Measurements from ENCODE around the gene PKMYT1. TPM values are rescaled to one million over a fixed set of nuclear protein-coding genes. Genes with fewer than 3 reads are reported as not detected.

The PKMYT1 gene
- polyA plus RNA-seq, 1 donor (not counting 4 experiments of a cell fraction or from before 2014, with no cell fraction given): 6.9 TPM

- no peak overlapping the region for H3K4me3 ChIP-seq (ENCODE audit: control insufficient read depth in 2 of 3, extremely low read depth in 1 of 3, insufficient read depth in 2 of 3, low read depth in 1 of 3, low read length in 3 of 3)
- H3K9me1 ChIP-seq (ENCODE audit: control insufficient read depth, extremely low read depth, insufficient read depth, low read length): no peaks in the 10 kb centered on the region
- no peak overlapping the region for H3K9ac ChIP-seq (ENCODE audit: control insufficient read depth, extremely low read depth, insufficient read depth, low read length)
- H3K36me3 ChIP-seq (ENCODE audit: control insufficient read depth in 2 of 2, extremely low read depth in 1 of 2, insufficient read depth in 2 of 2, low read length in 2 of 2): no peaks in the 10 kb centered on the region
- H3K4me1 ChIP-seq (ENCODE audit: control insufficient read depth, extremely low read depth, insufficient read depth, low read length): peaks cover 10% of the 10 kb centered on the region
- FAIRE-seq (no peak), DNase-seq (ENCODE audit: low read depth, low spot score) (no peak)
- no peaks in the 10 kb centered on the region for H3K9me3 ChIP-seq (ENCODE audit: control insufficient read depth, low read depth, low read length)
- TF ChIP-seq EZH2 (IDR thresholded peaks at IDR 0.05; ENCODE audit: low read length): no peak
- TF ChIP-seq CTCF (optimal IDR thresholded peaks at IDR 0.05 in 1 of 3, IDR thresholded peaks at IDR 0.05 in 1 of 3, conservative IDR thresholded peaks at IDR 0.05 in 1 of 3; ENCODE audit: extremely low read depth in 1 of 3, insufficient read depth in 2 of 3, low read length in 3 of 3): no peak
- no peak overlapping the region for H3K27ac ChIP-seq (ENCODE audit: control insufficient read depth, insufficient read depth, low read length)
- no peak overlapping the region for H3K4me2 ChIP-seq (ENCODE audit: control insufficient read depth, extremely low read depth, insufficient read depth, low read depth, low read length)
- dilution Hi-C loops (cut with MboI; ENCODE audit: extremely low pct_ligation_motif_present, low sequenced_read_pairs): no loop called here
- no peaks in the 10 kb centered on the region for H3K27me3 ChIP-seq (ENCODE audit: control insufficient read depth, extremely low read depth, insufficient read depth, low read length)
- no peaks in the 10 kb centered on the region for H3K79me2 ChIP-seq (ENCODE audit: control insufficient read depth, insufficient read depth, low read length)
- no peaks in the 10 kb centered on the region for H4K20me1 ChIP-seq (ENCODE audit: control insufficient read depth, extremely low read depth, insufficient read depth, low read length)
- H2AFZ ChIP-seq (ENCODE audit: control insufficient read depth, low read length): no peak overlapping the region
These were observed 19.7 kb upstream of the PKMYT1 start for GRCh38 chr16:2999929-3000328.

GRCh38 chr16:2996298-2996697 lies 16.1 kb upstream of the PKMYT1 start:
- H3K9me3 ChIP-seq (ENCODE audit: control insufficient read depth, low read depth, low read length): no peaks in the 10 kb centered on the region
- H3K4me2 ChIP-seq (ENCODE audit: control insufficient read depth, extremely low read depth, insufficient read depth, low read depth, low read length): no peak overlapping the region
- no peak for DNase-seq (ENCODE audit: low read depth, low spot score)
- TF ChIP-seq EZH2 (IDR thresholded peaks at IDR 0.05; ENCODE audit: low read length) (no peak), CTCF (optimal IDR thresholded peaks at IDR 0.05 in 1 of 3, IDR thresholded peaks at IDR 0.05 in 1 of 3, conservative IDR thresholded peaks at IDR 0.05 in 1 of 3; ENCODE audit: extremely low read depth in 1 of 3, insufficient read depth in 2 of 3, low read length in 3 of 3) (no peak)
- H3K4me3 ChIP-seq (ENCODE audit: control insufficient read depth in 2 of 3, extremely low read depth in 1 of 3, insufficient read depth in 2 of 3, low read depth in 1 of 3, low read length in 3 of 3): no peak overlapping the region
- H3K27ac ChIP-seq (ENCODE audit: control insufficient read depth, insufficient read depth, low read length): no peak overlapping the region
- H2AFZ ChIP-seq (ENCODE audit: control insufficient read depth, low read length): no peak overlapping the region
- no peak overlapping the region for H3K9ac ChIP-seq (ENCODE audit: control insufficient read depth, extremely low read depth, insufficient read depth, low read length)
- no peaks in the 10 kb centered on the region for H3K79me2 ChIP-seq (ENCODE audit: control insufficient read depth, insufficient read depth, low read length)
- FAIRE-seq: no peak
- H3K27me3 ChIP-seq (ENCODE audit: control insufficient read depth, extremely low read depth, insufficient read depth, low read length): no peaks in the 10 kb centered on the region
- H4K20me1 ChIP-seq (ENCODE audit: control insufficient read depth, extremely low read depth, insufficient read depth, low read length): no peaks in the 10 kb centered on the region
- peaks cover 36% of the 10 kb centered on the region for H3K4me1 ChIP-seq (ENCODE audit: control insufficient read depth, extremely low read depth, insufficient read depth, low read length)
- H3K9me1 ChIP-seq (ENCODE audit: control insufficient read depth, extremely low read depth, insufficient read depth, low read length): no peaks in the 10 kb centered on the region
- dilution Hi-C loops (cut with MboI; ENCODE audit: extremely low pct_ligation_motif_present, low sequenced_read_pairs): no loop called here
- H3K36me3 ChIP-seq (ENCODE audit: control insufficient read depth in 2 of 2, extremely low read depth in 1 of 2, insufficient read depth in 2 of 2, low read length in 2 of 2): no peaks in the 10 kb centered on the region
